Omental fat pad (tissue), 4 donors: ENCODE measurements around the gene UPF1. TPM values are rescaled to one million over a fixed set of nuclear protein-coding genes. Genes with fewer than 3 reads are reported as not detected.

Experiments used
- ATAC-seq: fragments of 150-250 bp; one replicate; pipeline ENCODE4 v1.9.1; 2016; ENCODE audit warnings: mild to moderate bottlenecking, moderate library complexity; ENCODE audit not compliant: low FRiP score
- DNase-seq: peaks from one replicate; pipeline ENCODE4 v3.0.0-alpha.2; 2019; ENCODE audit warnings: low spot score
- CTCF ChIP-seq, 3 donors: fragments of 450-650 bp; IDR thresholded peaks; one replicate each; pipeline ENCODE4 v1.5.1; 2016 to 2017; ENCODE audit warnings: antibody characterized with exemption in 3 of 3, mild to moderate bottlenecking in 3 of 3, moderate library complexity in 2 of 3
- total RNA-seq, 4 donors: library from RNA; depleted of rRNA; stranded (reverse); fragments of >200 nt; gene quantifications; one replicate each; pipeline ENCODE4 v1.1.0, GENCODE V29; 2016

The UPF1 gene
- total RNA-seq, 4 donors from 2014 or later: 67.3 to 113 (median 96.0) TPM

- TF ChIP-seq CTCF (IDR thresholded peaks at IDR 0.05): no peak
- DNase-seq: no peak
- ATAC-seq: no peak
Observed at GRCh38 chr19:18883526-18884304, 52.0 kb downstream of the UPF1 start.

GRCh38 chr19:18886972-18887371, 55.2 kb downstream of the UPF1 start:
- ATAC-seq (no peak), DNase-seq (no peak)
- TF ChIP-seq CTCF (IDR thresholded peaks at IDR 0.05): no peak

- no peak for TF ChIP-seq CTCF (IDR thresholded peaks at IDR 0.05)
- ATAC-seq: no peak
- DNase-seq: no peak
Observed at GRCh38 chr19:18889949-18890745, 58.4 kb downstream of the UPF1 start.

- ATAC-seq (no peak), DNase-seq (no peak)
- no peak for TF ChIP-seq CTCF (IDR thresholded peaks at IDR 0.05)
Observed at GRCh38 chr19:18893587-18894253, 62.0 kb downstream of the UPF1 start.

- TF ChIP-seq CTCF (IDR thresholded peaks at IDR 0.05): no peak
- no peak for ATAC-seq
Observed at GRCh38 chr19:18894254-18895037, 62.7 kb downstream of the UPF1 start.

GRCh38 chr19:18895038-18895823, 63.5 kb downstream of the UPF1 start:
- no peak for ATAC-seq
- TF ChIP-seq CTCF (IDR thresholded peaks at IDR 0.05): no peak
- no peak for DNase-seq

More at GRCh38 chr19:18894254-18895037, 62.7 kb downstream of the UPF1 start:
- no peak for DNase-seq
